Dendritic cell treated with granulocyte-macrophage colony-stimulating factor and Interleukin-4, amounts not matched to agents 40 ng/mL and 50 ng/mL, for 4 days (primary cell): Measurements from ENCODE around the gene FAM20C.

Experiments
- H3K27ac Mint-ChIP-seq: one replicate; pipeline ENCODE4 v1.8.0; 2022; ENCODE audit warnings: mild to moderate bottlenecking, mixed read lengths
- H3K27me3 Mint-ChIP-seq: one replicate; pipeline ENCODE4 v1.8.0; 2022; ENCODE audit warnings: mild to moderate bottlenecking, mixed read lengths
- H3K36me3 Mint-ChIP-seq: one replicate; pipeline ENCODE4 v1.8.0; 2022; ENCODE audit warnings: low read depth, mixed read lengths
- H3K4me1 Mint-ChIP-seq: one replicate; pipeline ENCODE4 v1.8.0; 2022; ENCODE audit warnings: low read depth, mixed read lengths
- H3K4me3 Mint-ChIP-seq: one replicate; pipeline ENCODE4 v1.8.0; 2022; ENCODE audit warnings: mild to moderate bottlenecking, moderate library complexity, mixed read lengths
- H3K9me3 Mint-ChIP-seq: one replicate; pipeline ENCODE4 v1.8.0; 2022; ENCODE audit warnings: mixed read lengths
- intact Hi-C: fragments of 100-400 bp; cut with micrococcal nuclease; formaldehyde crosslinking; loops from one replicate; pipeline ENCODE4 v1.15.0; 2022

FAM20C gene

GRCh38 chr7:154096-154799 lies 38.1 kb upstream of the FAM20C start:
- no peak overlapping the region for H3K4me3 Mint-ChIP-seq
- no peaks in the 10 kb centered on the region for H3K36me3 Mint-ChIP-seq
- H3K4me1 Mint-ChIP-seq: peaks cover 53% of the 10 kb centered on the region
- peaks cover 6% of the 10 kb centered on the region for H3K27me3 Mint-ChIP-seq
- no peak overlapping the region for H3K27ac Mint-ChIP-seq
- H3K9me3 Mint-ChIP-seq: no peaks in the 10 kb centered on the region
- intact Hi-C loops: loop anchor here (5.0 kb wide), 1 partner anchor 37 kb away; no protein-coding TSS in a partner anchor

DNA sequence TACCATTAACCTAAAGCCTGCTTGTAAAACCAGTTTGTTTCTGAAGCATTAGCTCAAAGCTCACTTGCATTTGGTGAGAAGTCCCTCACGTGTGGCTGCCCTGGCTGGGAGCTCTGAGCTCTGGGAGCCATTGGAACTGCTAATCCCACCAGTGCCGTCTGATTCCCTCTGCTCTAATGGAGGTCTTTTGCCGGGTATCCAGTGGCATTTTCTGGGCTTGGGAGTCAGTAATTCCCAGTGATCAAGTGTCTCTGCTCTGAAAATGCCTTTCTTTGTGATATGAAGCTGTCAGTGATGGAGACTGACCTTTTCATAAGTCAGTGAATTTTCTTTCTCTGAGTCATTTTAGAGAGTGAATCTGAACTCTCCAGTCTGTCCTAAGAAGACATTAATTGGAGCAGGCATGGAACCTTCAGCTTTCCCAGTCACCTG lies 36.9 kb upstream of the FAM20C start:
- Mint-ChIP-seq H3K36me3 (no peaks in the 10 kb centered on the region), H3K9me3 (no peaks in the 10 kb centered on the region), H3K4me3 (no peak overlapping the region), H3K27ac (no peak overlapping the region), H3K4me1 (peaks cover 45% of the 10 kb centered on the region), H3K27me3 (peaks cover 14% of the 10 kb centered on the region)
- intact Hi-C loops: no loop called here

DNA sequence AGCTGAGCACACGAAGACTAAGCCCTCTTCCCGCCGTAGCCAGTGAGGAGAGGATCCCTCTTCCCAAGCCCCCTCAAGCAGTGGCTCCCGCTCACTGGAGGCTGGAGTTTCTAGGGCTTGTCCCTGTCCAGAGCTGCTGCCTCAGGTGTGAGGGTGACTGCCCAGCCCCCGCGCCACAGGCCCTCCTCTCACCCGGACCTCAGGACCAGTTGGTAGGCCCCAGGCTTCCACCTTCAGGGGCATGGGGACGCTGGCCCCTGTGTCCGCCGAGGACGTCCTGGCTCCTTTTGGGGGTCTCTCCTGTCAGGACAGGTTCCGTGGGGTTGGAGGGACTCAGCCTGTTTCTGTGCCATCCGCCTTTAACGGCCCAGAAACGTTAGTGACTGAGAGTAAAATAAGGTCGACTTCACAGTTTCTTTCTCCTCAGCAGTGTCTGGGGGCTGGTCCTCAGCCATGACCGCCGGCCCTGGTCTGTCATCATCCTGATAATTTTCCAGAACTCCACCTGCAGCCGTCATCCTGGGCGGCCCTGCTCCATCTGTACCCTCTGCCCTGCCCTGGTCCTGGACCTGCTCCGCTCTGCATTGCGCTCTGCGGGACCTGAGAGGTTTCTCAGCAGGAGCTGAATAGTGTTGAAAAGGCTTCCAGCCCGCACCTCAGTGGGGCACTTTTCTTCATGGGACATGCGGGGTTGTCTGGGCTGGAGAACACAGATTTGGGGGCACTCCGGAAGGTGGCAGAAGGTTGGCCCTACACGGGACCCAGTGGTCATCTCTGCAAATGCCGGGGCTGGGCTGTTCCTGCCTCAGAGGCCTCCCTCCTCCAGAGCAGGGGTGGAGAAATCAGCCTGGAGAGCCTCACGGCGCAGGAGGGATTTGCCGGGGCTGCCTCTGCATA lies 36.0 kb upstream of the FAM20C start:
- H3K4me3 Mint-ChIP-seq: no peak overlapping the region
- no peaks in the 10 kb centered on the region for H3K36me3 Mint-ChIP-seq
- H3K27ac Mint-ChIP-seq: no peak overlapping the region
- intact Hi-C loops: no loop called here
- H3K27me3 Mint-ChIP-seq: peaks cover 14% of the 10 kb centered on the region
- peaks cover 37% of the 10 kb centered on the region for H3K4me1 Mint-ChIP-seq
- H3K9me3 Mint-ChIP-seq: no peaks in the 10 kb centered on the region

DNA sequence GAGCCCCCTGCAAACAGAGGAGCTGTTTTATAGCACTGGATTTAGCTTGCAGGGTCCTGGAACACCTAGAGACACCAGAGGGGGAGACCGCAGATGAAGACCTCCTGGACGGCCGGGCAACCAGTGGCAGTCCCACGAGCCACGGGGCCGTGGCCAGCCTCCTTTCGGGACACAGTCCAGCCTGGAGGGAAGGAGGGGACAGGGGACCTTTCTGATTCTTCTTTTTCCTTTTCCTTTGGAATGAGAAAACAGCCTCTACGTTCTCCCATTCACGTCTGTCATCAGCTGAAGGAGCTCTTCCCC lies 35.4 kb upstream of the FAM20C start:
- Mint-ChIP-seq H3K4me3 (no peak overlapping the region), H3K27me3 (peaks cover 14% of the 10 kb centered on the region), H3K9me3 (no peaks in the 10 kb centered on the region), H3K4me1 (peaks cover 31% of the 10 kb centered on the region), H3K27ac (no peak overlapping the region), H3K36me3 (no peaks in the 10 kb centered on the region)
- intact Hi-C loops: no loop called here

- no peaks in the 10 kb centered on the region for H3K36me3 Mint-ChIP-seq
- H3K9me3 Mint-ChIP-seq: no peaks in the 10 kb centered on the region
- H3K27me3 Mint-ChIP-seq: peaks cover 22% of the 10 kb centered on the region
- intact Hi-C loops: no loop called here
- no peak overlapping the region for H3K4me3 Mint-ChIP-seq
- H3K27ac Mint-ChIP-seq: no peak overlapping the region
- H3K4me1 Mint-ChIP-seq: peaks cover 24% of the 10 kb centered on the region
These were observed 34.4 kb upstream of the FAM20C start for GRCh38 chr7:157771-158625.

- H3K27ac Mint-ChIP-seq: no peak overlapping the region
- peaks cover 30% of the 10 kb centered on the region for H3K27me3 Mint-ChIP-seq
- peaks cover 32% of the 10 kb centered on the region for H3K4me1 Mint-ChIP-seq
- intact Hi-C loops: no loop called here
- no peaks in the 10 kb centered on the region for H3K36me3 Mint-ChIP-seq
- H3K9me3 Mint-ChIP-seq: no peaks in the 10 kb centered on the region
- H3K4me3 Mint-ChIP-seq: no peak overlapping the region
These were observed 33.6 kb upstream of the FAM20C start for GRCh38 chr7:158771-159170.

GRCh38 chr7:159370-160270 lies 32.8 kb upstream of the FAM20C start:
- Mint-ChIP-seq H3K4me3 (no peak overlapping the region), H3K27ac (peak overlapping the region; percentile 35), H3K36me3 (no peaks in the 10 kb centered on the region), H3K27me3 (peaks cover 36% of the 10 kb centered on the region), H3K4me1 (peaks cover 41% of the 10 kb centered on the region), H3K9me3 (no peaks in the 10 kb centered on the region)
- intact Hi-C loops: no loop called here

GRCh38 chr7:160958-161725 lies 31.2 kb upstream of the FAM20C start:
- Mint-ChIP-seq H3K27me3 (peaks cover 40% of the 10 kb centered on the region), H3K4me1 (peaks cover 44% of the 10 kb centered on the region), H3K4me3 (no peak overlapping the region), H3K36me3 (no peaks in the 10 kb centered on the region), H3K9me3 (no peaks in the 10 kb centered on the region), H3K27ac (no peak overlapping the region)
- intact Hi-C loops: no loop called here

GRCh38 chr7:162632-163297 lies 29.6 kb upstream of the FAM20C start:
- Mint-ChIP-seq H3K27me3 (peaks cover 39% of the 10 kb centered on the region), H3K4me1 (peaks cover 45% of the 10 kb centered on the region), H3K4me3 (no peak overlapping the region), H3K9me3 (no peaks in the 10 kb centered on the region), H3K36me3 (no peaks in the 10 kb centered on the region), H3K27ac (no peak overlapping the region)
- intact Hi-C loops: no loop called here

DNA sequence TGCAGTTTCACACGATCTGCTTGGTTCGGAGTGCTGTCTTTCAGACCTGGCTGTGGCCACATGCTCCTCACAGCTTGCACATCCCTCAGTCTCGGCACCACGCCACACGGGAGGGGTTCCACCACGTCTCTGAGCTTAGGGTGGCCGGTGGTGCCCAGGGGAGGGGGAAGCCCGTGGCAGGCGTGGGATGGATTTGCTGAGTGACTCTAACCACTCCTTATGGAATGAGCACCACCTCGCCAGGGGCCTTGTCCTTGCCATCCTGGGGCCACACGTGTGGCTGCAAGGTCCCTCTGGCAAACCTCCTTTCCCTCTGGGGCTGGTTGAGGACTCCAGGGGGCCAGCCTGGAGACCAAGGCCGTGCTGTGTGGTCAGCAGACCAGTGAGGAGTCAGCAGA lies 29.1 kb upstream of the FAM20C start:
- Mint-ChIP-seq H3K4me3 (no peak overlapping the region), H3K9me3 (no peaks in the 10 kb centered on the region), H3K36me3 (no peaks in the 10 kb centered on the region), H3K27ac (peak overlapping the region; percentile 63), H3K4me1 (peaks cover 49% of the 10 kb centered on the region), H3K27me3 (peaks cover 36% of the 10 kb centered on the region)
- intact Hi-C loops: no loop called here

DNA sequence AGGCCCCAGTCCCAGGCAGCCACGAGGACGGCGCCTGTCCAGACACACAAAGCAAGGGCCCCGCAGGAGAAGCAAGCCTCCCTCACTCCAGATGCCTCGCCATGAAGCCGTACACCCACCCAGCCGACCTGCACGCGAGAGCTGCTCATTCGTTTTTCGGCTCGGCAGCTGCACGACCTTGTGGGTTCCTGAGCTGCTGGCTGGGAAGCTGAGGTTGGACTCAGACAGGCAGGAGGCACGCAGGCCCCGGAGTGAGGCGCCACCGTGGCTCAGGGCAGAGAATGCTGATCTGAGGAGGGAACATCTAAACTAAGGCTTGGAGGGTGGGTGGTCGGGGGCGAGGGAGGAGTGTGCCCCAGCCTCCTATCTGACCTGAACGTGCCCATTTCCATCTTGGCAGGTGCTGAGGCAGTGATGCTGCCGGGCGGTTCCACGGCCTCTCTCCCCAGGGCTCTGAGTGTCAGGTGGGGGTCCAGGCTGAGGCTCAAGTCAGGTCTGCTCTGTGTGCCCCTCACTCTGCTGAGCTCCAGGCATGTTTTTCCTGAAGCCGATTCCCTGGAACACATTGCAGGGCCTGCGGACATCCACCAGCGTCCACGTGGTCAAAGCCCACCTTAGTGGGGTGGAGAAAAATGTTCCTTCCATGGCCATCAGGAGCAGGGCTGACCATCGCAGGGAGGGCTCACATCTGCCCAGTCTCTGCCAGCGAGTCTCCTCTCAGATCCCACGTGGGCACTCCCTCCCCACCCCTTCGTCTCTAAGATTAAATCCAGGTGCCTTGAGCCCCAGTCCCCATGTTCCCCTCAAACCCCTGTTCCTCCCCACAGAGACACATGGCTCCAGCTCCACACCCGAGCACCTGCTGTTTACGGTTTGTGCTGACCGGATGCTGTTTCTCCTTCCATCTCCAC lies 28.1 kb upstream of the FAM20C start:
- Mint-ChIP-seq H3K27me3 (peaks cover 34% of the 10 kb centered on the region), H3K4me3 (no peak overlapping the region), H3K4me1 (peaks cover 49% of the 10 kb centered on the region)

More for the DNA sequence above, 28.1 kb upstream of the FAM20C start:
- Mint-ChIP-seq H3K27ac (peak overlapping the region; percentile 63), H3K36me3 (no peaks in the 10 kb centered on the region), H3K9me3 (no peaks in the 10 kb centered on the region)
- intact Hi-C loops: no loop called here
